Natural killer cell (primary cell): ENCODE measurements around the gene ERGIC3. TPM values are rescaled to one million over a fixed set of nuclear protein-coding genes. Genes with fewer than 3 reads are reported as not detected.

Experiments used
- ATAC-seq, 3 donors: fragments of 150-1000 bp in 2 of 3; fragments of 200-7000 bp in 1 of 3; cut with Tn5 transposase; 1 replicate in 1 of 3; 2 replicates in 2 of 3; pipeline ENCODE4 v1.10.0; 2021; ENCODE audit warnings: mild to moderate bottlenecking in 2 of 3, moderate library complexity in 2 of 3
- DNase-seq, 2 donors: peaks; one replicate each; pipeline versions ENCODE4 v3.0.0 to v3.0.0-alpha.2; 2013 to 2021; ENCODE audit warnings: mixed read lengths in 1 of 2
- H3K27ac ChIP-seq: one replicate; pipeline ENCODE4 v1.5.1; 2013; ENCODE audit warnings: mild to moderate bottlenecking, low read length
- H3K27me3 ChIP-seq: one replicate; pipeline ENCODE4 v1.6.1; 2013; ENCODE audit warnings: low read length; ENCODE audit not compliant: control insufficient read depth, insufficient read depth
- H3K36me3 ChIP-seq: one replicate; pipeline ENCODE4 v1.6.1; 2013; ENCODE audit warnings: low read length; ENCODE audit not compliant: control insufficient read depth, insufficient read depth
- H3K4me1 ChIP-seq: one replicate; pipeline ENCODE4 v1.6.1; 2013; ENCODE audit warnings: low read length; ENCODE audit not compliant: control insufficient read depth, insufficient read depth
- H3K4me3 ChIP-seq: one replicate; pipeline ENCODE4 v1.5.1; 2013; ENCODE audit warnings: low read length
- H3K9me3 ChIP-seq: one replicate; pipeline ENCODE4 v1.6.1; 2013; ENCODE audit warnings: low read length; ENCODE audit not compliant: control insufficient read depth, insufficient read depth
- H3K27ac Mint-ChIP-seq, 2 donors: one replicate each; pipeline ENCODE4 v1.8.0; 2022; ENCODE audit warnings: mild to moderate bottlenecking in 2 of 2, mixed read lengths in 2 of 2, moderate library complexity in 1 of 2
- H3K27me3 Mint-ChIP-seq, 2 donors: one replicate each; pipeline ENCODE4 v1.8.0; 2022; ENCODE audit warnings: low read depth in 2 of 2, mixed read lengths in 2 of 2
- H3K36me3 Mint-ChIP-seq: one replicate; pipeline ENCODE4 v1.8.0; 2022; ENCODE audit warnings: mixed read lengths
- H3K4me1 Mint-ChIP-seq, 2 donors: one replicate each; pipeline ENCODE4 v1.8.0; 2022; ENCODE audit warnings: mixed read lengths in 2 of 2
- H3K4me3 Mint-ChIP-seq: one replicate; pipeline ENCODE4 v1.8.0; 2022; ENCODE audit warnings: mild to moderate bottlenecking, moderate library complexity, mixed read lengths
- H3K9me3 Mint-ChIP-seq, 2 donors: one replicate each; pipeline ENCODE4 v1.8.0; 2022; ENCODE audit warnings: mixed read lengths in 2 of 2
- whole genome bisulfite sequencing: methylation state at CpG from one replicate; pipeline ENCODE4 v1.1.7; 2013; ENCODE audit warnings: missing lambda C conversion rate; ENCODE audit not compliant: insufficient coverage; 5-methylcytosine and 5-hydroxymethylcytosine counted together
- intact Hi-C: fragments of 100-400 bp; cut with micrococcal nuclease; formaldehyde crosslinking; loops from one replicate; pipeline ENCODE4 v1.14.2; 2022
- total RNA-seq, 4 donors: library from RNA; stranded (reverse); fragments of 120-200 nt in 1 of 4; gene quantifications; one replicate each; pipeline versions ENCODE4 v1.2.3 to v1.2.4, GENCODE V29; 2013 to 2022
- TF ChIP-seq, protein P1 (sequence below): fragments of 200-600 bp; IDR thresholded peaks from one replicate; pipeline ENCODE4 v1.8.0; 2022; ENCODE audit warnings: antibody characterized with exemption

ERGIC3 gene
- total RNA-seq, 3 donors from 2014 or later (not counting 1 experiment from before 2014, with no cell fraction given) = 128 to 130 (median 129) TPM

- ATAC-seq (no peak), DNase-seq (no peak)
- no peak overlapping the region for H3K4me3 Mint-ChIP-seq
- H3K27me3 Mint-ChIP-seq = no peaks in the 10 kb centered on the region
- no peak overlapping the region for H3K4me3 ChIP-seq
- H3K27ac Mint-ChIP-seq = no peak overlapping the region
- H3K27me3 ChIP-seq = no peaks in the 10 kb centered on the region
- peaks cover 9% of the 10 kb centered on the region for H3K9me3 ChIP-seq
- intact Hi-C loops = no loop called here
- TF ChIP-seq, protein P1, sequence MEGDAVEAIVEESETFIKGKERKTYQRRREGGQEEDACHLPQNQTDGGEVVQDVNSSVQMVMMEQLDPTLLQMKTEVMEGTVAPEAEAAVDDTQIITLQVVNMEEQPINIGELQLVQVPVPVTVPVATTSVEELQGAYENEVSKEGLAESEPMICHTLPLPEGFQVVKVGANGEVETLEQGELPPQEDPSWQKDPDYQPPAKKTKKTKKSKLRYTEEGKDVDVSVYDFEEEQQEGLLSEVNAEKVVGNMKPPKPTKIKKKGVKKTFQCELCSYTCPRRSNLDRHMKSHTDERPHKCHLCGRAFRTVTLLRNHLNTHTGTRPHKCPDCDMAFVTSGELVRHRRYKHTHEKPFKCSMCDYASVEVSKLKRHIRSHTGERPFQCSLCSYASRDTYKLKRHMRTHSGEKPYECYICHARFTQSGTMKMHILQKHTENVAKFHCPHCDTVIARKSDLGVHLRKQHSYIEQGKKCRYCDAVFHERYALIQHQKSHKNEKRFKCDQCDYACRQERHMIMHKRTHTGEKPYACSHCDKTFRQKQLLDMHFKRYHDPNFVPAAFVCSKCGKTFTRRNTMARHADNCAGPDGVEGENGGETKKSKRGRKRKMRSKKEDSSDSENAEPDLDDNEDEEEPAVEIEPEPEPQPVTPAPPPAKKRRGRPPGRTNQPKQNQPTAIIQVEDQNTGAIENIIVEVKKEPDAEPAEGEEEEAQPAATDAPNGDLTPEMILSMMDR = no peak
- no peak overlapping the region for H3K27ac ChIP-seq
- no peaks in the 10 kb centered on the region for H3K36me3 ChIP-seq
- 89% methylated on average over 7 of the region's 7 CpGs for whole genome bisulfite sequencing
- peaks cover 8% of the 10 kb centered on the region for H3K36me3 Mint-ChIP-seq
- no peaks in the 10 kb centered on the region for H3K4me1 ChIP-seq
- H3K9me3 Mint-ChIP-seq = peaks cover 2 to 5% of the 10 kb centered on the region in 2 donors
- H3K4me1 Mint-ChIP-seq = no peaks in the 10 kb centered on the region
Measured at GRCh38 chr20:35582131-35582530, 40.3 kb downstream of the ERGIC3 start.

DNA sequence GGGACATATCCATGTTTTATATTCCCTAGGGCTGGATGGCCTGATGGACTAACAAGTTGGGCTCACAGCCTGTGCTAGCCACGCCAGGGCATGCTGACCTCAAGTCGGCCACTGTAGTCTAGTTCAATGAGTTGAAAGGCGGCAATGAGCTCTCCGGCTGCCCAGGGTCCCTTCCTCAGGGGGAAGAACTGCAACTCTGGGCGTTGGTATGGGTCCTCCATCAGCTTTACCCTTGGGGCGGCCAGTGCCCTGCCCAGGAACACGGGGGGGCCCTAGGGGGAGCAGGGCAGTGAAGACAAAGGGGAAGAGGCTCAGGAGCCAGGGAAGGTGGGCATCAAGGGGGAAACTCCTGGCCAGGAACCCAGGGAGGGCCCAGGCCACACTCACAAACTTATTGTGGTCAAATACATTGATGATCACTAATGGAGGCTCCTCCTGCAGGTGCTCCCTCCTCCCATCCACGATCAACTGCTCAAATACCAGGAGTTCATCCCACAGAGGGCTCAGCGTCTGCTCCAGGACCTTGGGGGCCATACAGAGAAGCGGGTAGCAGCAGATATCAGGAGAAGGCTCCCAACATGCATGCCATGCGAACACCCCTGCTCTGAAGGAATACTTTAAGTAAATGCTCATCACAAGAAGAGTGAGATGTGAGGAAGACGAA lies 41.0 kb downstream of the ERGIC3 start:
- H3K4me3 Mint-ChIP-seq = no peak overlapping the region
- TF ChIP-seq, protein P1 = no peak
- Histone ChIP-seq H3K4me3 (no peak overlapping the region), H3K36me3 (no peaks in the 10 kb centered on the region), H3K9me3 (peaks cover 9% of the 10 kb centered on the region), H3K27ac (no peak overlapping the region), H3K4me1 (no peaks in the 10 kb centered on the region), H3K27me3 (no peaks in the 10 kb centered on the region)
- H3K9me3 Mint-ChIP-seq = peaks cover 2 to 5% of the 10 kb centered on the region in 2 donors
- no peak overlapping the region for H3K27ac Mint-ChIP-seq
- no peak for DNase-seq
- H3K36me3 Mint-ChIP-seq = peaks cover 8% of the 10 kb centered on the region
- no peaks in the 10 kb centered on the region for H3K4me1 Mint-ChIP-seq
- no peak for ATAC-seq
- intact Hi-C loops = no loop called here
- 93% methylated on average over 12 of the region's 12 CpGs for WGBS
- no peaks in the 10 kb centered on the region for H3K27me3 Mint-ChIP-seq

GRCh38 chr20:35583636-35584560 lies 42.0 kb downstream of the ERGIC3 start:
- 90% methylated on average over 18 of the region's 18 CpGs for WGBS
- Histone ChIP-seq H3K36me3 (no peaks in the 10 kb centered on the region), H3K27me3 (no peaks in the 10 kb centered on the region), H3K4me1 (no peaks in the 10 kb centered on the region), H3K27ac (no peak overlapping the region), H3K4me3 (no peak overlapping the region), H3K9me3 (peaks cover 9% of the 10 kb centered on the region)
- Mint-ChIP-seq H3K9me3 (peaks cover 2 to 5% of the 10 kb centered on the region in 2 donors), H3K27ac (no peak overlapping the region), H3K27me3 (no peaks in the 10 kb centered on the region), H3K4me1 (no peaks in the 10 kb centered on the region), H3K36me3 (peaks cover 8% of the 10 kb centered on the region), H3K4me3 (no peak overlapping the region)
- DNase-seq (no peak), ATAC-seq (no peak)
- intact Hi-C loops = no loop called here
- TF ChIP-seq, protein P1 = no peak
